HG02571 (cell line): Measurements from ENCODE around the gene ALDH7A1.
"Not testable (repeated sequence)": the region's sequence is repeated elsewhere in the genome, so short reads cannot be mapped to it uniquely, and the experiment has no call there.

Experiments used
- ATAC-seq: cut with Tn5 transposase; IDR thresholded peaks from one replicate; pipeline ENCODE4 v1.9.1; 2021; ENCODE audit warnings: mild to moderate bottlenecking, moderate library complexity; ENCODE audit not compliant: unreplicated experiment

ALDH7A1 gene

DNA sequence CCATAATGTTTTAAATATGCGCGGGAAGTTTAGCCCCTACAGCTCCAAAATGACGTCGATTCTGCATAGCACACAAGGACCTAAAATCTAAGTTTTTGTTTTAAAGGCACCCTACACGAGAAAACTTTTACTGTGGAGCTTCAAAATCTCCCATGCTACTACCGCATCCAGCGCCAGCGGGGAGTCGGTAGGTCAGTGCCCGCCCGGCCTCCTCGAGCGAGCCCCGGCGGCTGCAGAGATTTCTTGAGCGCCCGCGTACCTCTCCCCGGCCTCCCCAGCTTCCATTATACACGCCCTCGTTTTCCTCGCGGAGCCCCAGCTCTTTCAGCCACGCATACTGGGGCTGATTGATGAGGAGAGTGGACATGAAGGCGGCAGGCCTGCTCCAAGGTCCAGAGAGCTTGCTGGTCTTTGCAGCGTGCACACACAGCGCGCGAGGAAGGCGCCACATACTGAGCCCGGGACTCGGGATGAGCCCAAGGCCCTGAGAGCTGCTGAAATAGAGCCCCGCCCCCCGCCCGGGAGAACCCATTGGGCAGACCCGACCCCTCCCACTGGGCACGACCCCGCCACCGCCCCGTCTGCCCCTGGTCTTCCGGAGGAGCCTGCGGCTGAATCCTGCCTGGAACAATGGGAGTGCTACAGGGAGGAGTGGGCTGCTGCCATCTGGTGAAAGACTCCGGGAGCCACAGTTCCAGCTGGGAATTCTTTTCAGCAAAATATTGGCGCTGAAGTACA, at the start of gene ALDH7A1:
Gene ALDH7A1 (minus strand): TSS at position 472 of the 738 bp plus-strand sequence. CDS start 21 bp downstream, at position 451.
- ATAC-seq, result peak; percentile 75

DNA sequence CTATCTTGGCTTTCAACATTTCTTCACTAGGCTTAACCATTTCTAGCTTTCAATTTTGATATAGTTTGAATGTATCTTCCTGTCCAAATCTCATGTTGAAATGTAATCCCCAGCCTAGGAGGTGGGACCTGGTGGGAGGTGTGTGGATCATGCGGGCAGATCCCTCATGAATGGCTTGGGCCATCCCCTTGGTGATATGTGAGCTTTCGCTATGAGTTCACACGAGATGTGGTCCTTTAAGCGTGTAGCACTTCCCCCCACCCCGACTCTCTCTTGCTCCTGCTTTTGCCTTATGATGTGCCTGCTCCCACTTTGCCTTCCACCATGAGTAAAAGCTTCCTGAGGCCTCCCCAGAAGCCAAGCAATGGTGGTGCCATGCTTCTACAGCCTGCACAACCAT, 46.4 kb upstream of the ALDH7A1 start:
- ATAC-seq, result peak; percentile 63

DNA sequence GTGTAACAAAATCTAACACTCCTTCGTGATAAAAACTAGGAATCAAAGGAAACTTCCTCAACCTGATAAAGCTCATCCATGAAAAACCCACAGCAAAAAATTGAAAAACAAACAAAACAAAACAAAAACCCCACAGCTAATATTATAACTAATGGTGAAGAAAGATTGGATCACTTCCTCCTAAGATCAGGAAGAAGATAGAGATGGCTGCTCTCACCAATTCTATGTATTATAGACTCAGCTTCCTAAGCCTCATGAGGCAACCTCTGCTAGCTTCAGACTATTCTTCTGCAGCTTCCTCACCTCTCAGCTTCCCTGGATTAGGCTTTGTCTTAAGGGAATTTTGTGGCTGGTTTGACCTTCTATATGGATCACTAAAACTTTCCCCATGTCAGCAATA, 45.8 kb upstream of the ALDH7A1 start:
- ATAC-seq, result peak; percentile 20

DNA sequence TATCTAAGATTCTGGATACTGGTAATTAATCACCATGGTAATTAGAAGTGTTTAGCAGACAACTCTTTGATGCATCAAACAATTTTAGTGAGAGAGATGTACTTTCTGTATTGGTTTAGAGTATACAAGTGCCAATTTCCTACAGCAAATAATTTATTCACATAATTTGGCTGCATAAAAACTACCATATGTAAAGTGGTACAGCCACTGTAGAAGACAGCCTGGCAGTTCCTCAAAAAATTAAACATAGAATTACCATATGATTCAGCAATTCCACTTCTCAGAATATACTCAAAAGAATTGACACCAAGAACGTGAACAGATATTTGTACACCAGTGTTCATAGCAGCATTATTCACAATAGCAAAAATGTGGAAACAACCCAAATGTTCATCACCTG, 41.9 kb upstream of the ALDH7A1 start:
- ATAC-seq, result no peak

DNA sequence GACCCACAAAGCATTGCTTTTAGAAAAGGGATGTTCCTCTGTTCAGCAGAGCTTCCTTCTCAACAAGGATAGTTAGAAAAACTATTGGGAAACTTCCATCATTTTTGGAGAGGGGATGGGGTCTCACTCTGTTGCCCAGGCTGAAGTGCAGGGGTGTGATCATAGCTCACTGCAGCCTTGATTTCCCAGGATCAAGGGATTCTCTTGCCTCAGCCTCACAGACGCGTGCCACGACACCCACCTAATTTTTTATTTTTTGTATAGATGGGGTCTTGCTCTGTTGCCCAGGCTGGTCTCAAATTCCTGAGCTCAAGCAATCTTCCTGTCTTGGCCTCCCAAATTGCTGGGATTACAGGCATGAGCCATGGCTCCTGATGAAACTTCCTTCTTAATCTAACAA, 40.6 kb upstream of the ALDH7A1 start:
- ATAC-seq, result no peak

DNA sequence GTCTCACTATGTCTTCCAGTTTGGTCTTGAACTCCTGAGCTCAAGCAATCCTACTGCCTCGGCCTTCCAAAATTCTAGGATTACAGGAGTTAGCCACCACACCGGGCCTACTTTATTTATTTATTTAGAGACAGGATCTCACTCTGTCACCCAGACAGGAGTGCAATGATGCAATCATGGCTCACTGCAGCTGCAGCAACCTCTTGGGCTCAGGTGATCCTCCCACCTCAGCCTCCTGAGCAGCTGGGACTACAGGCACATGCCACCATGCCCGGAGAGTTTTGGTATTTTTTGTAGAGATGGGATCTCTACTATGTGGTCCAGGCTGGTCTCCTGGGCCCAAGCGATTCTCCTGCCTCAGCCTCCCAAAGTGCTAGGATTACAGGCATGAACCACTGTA, 38.5 kb upstream of the ALDH7A1 start:
- no peak for ATAC-seq

DNA sequence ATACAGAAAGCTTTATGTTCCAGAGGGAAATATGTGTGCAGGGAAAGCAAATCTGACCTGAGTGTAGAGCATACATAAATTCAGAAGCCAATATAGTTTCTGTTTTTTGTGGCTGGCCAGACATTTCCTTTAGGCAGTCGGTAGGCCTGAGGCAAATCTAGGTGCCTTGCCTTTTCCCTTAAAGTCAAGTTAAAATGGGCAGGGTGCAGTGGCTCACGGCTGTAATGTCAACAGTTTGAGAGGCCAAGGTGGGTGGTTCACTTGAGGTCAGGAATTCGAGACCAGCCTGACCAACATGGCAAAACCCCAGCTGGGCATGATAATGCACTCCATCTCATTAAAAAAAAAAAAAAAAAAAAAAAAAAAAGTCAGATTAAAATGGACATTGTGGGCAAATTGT, 36.9 kb upstream of the ALDH7A1 start:
- ATAC-seq, result no peak

DNA sequence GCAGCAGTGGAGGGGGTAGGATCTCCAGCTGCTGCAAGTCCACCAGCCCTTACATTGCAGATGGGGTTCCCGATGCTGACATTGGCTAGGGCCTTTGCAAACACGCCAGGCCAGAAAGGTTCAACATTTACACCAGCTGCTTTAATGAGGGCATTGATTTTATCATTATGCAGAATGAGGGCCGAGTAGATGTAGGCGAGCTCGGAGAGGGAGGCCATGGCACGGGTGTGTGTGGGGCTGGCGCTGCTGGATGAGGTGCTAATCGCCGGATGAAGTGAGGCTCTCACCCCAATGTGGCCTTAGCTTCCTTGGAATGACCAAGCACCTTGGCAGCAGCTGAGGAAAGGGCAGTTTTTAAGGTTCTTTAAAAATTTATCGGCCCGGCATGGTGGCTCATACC, 33.1 kb upstream of the ALDH7A1 start:
- ATAC-seq, result no peak

DNA sequence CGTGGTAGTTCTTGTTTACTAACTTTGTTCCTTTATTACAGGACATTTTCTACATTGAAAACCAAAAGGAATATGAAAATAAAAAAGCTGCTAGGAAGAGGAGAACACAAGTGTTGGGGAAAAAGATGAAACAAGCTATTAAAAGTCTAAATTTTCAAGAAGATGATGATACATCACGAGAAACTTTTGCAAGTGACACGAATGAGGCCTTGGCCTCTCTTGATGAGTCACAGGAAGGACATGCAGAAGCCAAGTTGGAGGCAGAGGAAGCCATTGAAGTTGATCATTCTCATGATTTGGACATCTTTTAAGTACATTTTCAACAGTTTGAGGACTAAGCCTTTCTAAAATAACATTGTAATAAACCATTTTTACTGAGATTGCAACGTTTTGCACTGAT, 29.5 kb upstream of the ALDH7A1 start:
- ATAC-seq, result no peak

DNA sequence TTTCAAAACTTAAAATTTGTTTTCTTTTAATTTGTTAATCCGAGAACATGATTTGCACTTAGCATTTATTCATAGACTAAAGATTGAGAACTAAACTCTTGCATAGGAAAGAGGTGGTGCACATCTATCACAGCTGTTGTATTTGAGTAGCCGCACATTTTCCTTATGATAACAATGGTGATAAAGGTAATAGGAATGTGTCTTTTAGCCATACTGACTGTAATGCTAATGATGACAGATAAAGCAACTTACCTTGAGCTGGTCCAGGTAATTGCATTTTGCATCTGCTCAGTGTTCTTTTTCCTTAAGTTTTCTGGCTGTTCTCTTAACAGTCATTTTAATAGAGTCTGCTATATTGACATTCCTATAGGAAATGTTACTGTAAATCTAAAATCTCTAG, 24.8 kb upstream of the ALDH7A1 start:
- ATAC-seq, result no peak

DNA sequence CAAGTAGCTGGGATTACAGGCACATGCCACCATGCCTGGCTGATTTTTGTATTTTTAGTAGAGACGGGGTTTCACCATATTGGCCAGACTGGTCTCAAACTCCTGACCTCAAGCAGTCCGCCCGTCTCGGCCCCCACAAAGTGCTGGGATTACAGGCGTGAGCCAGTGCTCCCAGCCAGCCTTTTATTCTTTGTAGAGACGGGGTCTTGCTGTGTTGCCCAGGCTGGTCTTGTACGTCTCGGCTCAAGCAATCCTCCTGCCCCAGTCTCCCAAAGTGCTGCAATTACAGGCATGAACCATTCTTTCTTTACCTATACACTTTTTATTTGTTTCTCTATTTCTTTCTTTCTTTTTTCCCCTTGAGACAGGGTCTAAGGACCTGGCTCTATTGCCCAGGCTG, 22.6 kb upstream of the ALDH7A1 start:
- ATAC-seq, result not testable (repeated sequence)

DNA sequence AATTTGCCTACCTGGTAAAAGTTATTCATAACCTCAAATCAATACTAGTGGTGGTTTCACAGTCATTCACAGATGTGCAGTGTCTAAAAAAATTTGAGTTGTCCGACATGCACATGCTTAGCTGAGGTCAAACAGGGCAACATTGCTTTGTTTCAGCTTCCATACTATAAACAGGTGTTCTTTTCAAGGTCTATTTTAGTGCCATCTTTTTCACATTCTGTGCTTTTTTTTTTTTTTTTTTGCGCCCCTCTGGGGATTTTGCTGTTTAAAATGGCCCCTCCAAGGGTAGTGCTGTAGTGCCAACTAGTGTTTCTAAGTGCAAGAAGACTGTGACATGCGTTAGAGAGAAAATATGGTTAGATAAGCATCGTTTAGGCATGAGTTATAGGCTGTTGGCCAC, 20.3 kb upstream of the ALDH7A1 start:
- peak; percentile 98 for ATAC-seq

DNA sequence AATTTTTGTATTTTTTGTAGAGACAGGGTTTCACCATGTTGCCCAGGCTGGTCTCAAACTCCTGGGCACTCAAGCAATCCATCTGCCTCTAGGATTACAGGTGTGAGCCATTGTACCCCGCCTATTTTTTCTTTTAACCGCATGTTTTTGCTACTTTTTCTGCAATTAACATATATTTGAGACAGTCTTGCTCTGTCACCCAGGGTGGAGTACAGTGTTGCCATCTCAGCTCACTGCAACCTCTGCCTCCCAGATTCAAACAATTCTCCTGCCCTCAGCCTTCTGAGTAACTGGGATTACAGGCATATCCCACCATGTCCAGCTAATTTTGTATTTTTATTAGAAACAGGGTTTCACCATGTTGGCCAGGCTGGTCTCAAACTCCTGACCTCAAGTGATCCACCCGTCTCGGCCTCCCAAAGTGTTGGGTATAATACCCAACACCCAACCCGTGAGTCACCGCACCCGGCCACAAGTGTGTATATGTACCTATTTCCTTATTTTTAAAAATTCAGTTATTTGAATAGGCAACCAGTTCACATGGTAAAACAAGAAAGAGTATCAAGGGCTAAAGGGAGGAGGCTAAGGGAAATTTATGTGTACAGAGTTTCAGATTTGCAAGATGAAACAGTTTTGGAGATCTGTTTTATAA, 19.0 kb upstream of the ALDH7A1 start:
- no peak for ATAC-seq

DNA sequence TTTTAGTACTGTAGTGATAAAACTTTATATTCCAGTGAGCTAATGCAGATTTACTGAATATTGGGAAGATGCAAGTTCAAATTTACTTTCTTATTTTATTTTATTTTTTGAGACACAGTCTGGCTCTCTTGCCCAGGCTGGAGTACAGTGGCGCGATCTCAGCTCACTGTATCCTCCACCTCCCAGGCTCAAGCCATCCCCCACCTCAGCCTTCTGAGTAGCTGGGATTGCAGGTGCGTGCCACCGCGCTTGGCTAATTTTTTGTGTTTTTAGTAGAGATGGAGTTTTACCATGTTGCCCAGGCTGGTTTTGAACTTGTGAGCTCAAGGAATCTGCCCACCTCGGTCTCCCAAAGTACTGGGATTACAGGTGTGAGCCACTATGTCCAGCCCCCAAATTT, 15.6 kb upstream of the ALDH7A1 start:
- ATAC-seq, result no peak

DNA sequence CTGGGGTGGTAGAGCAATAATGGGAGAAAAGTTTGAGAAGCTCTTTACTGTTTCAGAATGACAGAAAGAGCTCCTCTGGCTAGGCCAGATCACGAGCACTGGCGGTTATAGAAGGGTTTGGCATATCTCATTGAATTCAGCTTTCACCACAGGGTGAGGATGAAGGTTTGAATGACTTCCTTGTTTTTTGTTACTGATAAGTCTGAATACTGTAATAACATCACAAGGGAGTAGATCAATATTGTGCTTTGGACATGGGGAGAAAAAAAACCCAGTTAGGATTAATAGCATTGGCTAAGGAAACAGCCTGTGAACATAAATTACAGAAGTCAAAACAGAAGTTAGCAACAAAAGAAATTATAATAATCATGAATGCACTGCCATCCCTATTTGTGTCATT, 15.1 kb upstream of the ALDH7A1 start:
- ATAC-seq, result no peak

DNA sequence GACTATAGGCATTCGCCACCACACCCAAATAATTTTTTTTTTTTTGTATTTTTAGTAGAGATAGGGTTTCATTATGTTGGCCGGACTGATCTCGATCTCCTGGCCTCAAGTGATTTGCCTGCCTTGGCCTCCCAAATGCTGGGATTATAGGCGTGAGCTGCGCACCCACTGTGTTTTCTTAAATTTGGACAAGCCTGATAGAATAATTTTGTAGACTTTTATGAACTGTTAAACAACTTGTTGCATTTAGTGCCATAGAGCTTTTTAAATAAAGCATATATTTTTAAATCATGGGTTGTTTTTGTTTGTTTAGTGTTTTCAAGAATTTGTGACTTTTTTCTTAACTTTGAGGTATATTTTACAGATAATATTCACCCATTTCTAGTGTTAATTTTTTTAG, 10.5 kb upstream of the ALDH7A1 start:
- no peak for ATAC-seq

DNA sequence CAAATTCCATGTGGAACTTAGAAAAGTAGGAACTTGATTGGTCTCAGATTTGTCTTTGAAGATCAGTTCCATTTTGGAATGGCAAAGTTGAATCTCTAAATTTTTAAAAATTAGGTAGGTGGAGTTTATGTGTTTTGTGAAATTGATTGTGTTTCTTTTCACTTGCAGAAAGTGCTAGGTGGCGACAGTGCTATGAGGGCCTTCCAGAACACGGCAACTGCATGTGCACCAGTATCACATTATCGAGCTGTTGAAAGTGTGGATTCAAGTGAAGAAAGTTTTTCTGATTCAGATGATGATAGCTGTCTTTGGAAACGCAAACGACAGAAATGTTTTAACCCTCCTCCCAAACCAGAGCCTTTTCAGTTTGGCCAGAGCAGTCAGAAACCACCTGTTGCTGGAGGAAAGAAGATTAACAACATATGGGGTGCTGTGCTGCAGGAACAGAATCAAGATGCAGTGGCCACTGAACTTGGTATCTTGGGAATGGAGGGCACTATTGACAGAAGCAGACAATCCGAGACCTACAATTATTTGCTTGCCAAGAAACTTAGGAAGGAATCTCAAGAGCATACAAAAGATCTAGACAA, 8.5 kb upstream of the ALDH7A1 start:
- no peak for ATAC-seq

DNA sequence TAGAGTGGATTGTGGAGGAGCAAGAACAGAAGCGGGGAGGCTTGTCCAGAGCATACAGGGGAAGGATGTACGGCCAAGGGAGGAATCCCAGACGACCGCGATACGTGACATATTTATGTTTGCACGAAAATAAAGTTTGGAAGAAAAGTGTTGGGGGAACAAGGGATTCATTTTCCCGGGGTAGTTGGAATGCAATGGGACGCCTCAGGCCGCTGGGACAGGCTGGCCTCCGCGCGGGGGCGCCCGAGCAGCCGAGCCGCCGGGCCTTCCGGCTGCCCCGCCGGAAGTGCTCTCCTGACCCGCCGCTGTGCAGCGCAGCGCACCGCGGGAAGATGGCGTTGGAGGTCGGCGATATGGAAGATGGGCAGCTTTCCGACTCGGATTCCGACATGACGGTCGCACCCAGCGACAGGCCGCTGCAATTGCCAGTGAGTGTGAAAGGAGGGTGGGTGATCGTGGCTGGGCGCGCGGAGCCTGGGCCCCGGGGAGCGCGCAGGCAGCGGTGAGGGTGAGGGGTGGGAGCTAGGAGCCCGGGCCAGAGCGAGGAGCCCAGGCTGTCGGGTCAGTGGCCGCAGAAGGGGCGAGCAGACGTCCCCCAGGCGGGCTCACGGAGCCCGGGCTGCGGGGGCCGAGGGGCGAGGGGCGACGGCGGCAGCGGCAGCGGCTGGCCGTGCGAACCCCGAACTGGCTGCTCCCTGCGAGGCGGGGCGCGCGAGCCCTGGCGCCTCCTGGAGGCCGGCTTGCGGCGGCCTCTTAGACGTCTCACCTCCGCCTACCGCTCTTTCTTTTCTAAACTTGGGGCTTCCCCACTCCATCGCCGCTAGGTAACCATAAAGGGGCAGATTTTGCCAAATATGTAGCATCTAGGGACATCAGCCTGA, 5.9 kb upstream of the ALDH7A1 start, which contains the start of gene PHAX:
Gene PHAX (plus strand): TSS at position 317 of the 881 bp plus-strand sequence. CDS start 16 bp downstream, at position 333.
- peak; percentile 97 for ATAC-seq

DNA sequence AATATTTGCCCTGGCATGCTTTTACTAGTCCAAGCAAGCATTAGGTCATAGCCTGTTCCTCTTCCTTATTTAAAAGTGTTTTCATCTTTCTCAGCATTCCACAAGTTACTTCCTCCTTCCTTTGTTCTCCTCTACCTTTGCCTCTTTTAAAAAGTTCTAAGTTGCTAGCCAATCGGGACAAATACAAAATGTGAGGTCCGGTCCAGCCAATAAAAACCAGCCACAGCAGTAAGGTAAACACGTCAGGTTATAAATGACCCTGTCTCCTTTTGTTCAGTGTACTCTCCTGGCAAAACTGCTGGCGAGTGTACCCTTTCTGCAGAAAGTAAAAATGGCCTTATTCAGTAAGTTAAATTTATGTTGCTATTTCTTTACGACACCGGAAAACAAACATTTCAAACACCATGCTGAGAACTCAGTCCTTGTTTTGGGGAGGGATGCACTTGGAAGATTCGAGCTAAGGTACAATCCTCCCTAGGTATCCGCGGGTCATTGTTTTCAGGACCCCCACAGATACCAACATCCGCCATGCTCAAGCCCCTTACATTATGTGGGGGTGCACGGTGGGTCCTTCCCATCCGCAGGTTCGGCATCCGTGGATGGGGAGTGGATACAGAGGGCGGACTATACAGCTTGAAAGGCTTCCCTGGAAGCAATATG, 5.1 kb upstream of the ALDH7A1 start:
- not testable (repeated sequence) for ATAC-seq

DNA sequence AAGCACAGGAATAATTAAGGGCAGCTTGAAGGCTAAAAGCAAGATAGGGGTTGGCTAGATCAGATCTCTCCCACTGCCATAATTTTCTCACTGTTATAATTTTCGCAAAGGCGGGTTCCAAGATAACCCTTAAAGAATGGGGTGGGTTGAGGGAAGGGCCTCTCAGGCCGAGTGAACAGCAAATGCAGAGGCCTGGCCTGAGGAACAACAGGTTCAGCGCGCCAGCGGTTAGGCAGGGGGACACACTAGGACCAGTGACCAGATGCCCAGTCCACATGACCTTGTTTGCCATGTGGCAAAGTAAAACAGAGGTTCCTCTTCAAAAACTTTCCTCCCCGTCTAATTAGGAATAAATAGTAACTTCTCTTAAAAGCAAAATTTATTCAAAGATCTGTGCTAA, 4.5 kb upstream of the ALDH7A1 start:
- no peak for ATAC-seq

DNA sequence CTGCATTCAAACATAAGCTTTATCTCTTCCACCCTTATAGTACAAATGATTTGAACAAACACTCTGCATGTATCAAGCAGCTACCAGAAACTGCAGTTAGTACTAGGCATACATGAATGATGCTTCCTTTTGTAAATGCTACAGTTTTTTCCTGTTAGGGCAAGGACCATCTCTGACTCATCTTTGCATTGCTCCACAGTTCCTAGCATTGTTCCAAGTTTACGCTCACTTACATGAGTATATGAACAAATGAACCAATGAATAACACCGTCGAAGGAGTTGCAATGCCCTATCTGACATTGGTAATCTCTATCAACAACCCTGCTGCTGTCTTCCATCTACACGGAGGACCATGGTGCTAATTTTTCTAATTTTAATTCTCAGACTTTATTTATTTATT, 2.1 kb upstream of the ALDH7A1 start:
- ATAC-seq, result no peak
